ENCODE results near the gene PGLYRP4. TPM values are rescaled to one million over a fixed set of nuclear protein-coding genes. Genes with fewer than 3 reads are reported as not detected.
A peak's percentile ranks its signal among the peaks of the same experiment; 100 is the strongest.

The PGLYRP4 gene
- total RNA-seq, 2 experiments from 2014 or later = not detected

GRCh38 chr1:153359241-153359640 lies 10.6 kb upstream of the PGLYRP4 start:
- CTCF ChIA-PET = no interaction called here
- intact Hi-C loops (cut with micrococcal nuclease) = no loop called here
- no peaks in the 10 kb centered on the region for H3K36me3 Mint-ChIP-seq

GRCh38 chr1:153358691-153358975 lies 10.0 kb upstream of the PGLYRP4 start:
- CTCF ChIA-PET = interaction anchor here (1.1 to 8.2 kb wide), 3 partner anchors 13 to 137 kb away, joined by 3 to 186 read pairs (median 3); no protein-coding TSS in a partner anchor
- intact Hi-C loops (cut with micrococcal nuclease) = no loop called here
- H3K27ac Mint-ChIP-seq = no peak overlapping the region
- H3K36me3 Mint-ChIP-seq = no peaks in the 10 kb centered on the region
- POLR2A ChIA-PET = no interaction called here
- peaks cover 13% of the 10 kb centered on the region for H3K4me1 Mint-ChIP-seq (ENCODE audit: low read depth)
- no peaks in the 10 kb centered on the region for H3K9me3 Mint-ChIP-seq
- no peak for DNase-seq
- no peak overlapping the region for H3K4me3 Mint-ChIP-seq
- peaks cover 3% of the 10 kb centered on the region for H3K27me3 Mint-ChIP-seq

More at GRCh38 chr1:153359241-153359640, 10.6 kb upstream of the PGLYRP4 start:
- H3K4me3 Mint-ChIP-seq = no peak overlapping the region
- DNase-seq = no peak
- no peaks in the 10 kb centered on the region for H3K9me3 Mint-ChIP-seq
- H3K27me3 Mint-ChIP-seq = peaks cover 3% of the 10 kb centered on the region
- no peak overlapping the region for H3K27ac Mint-ChIP-seq
- H3K4me1 Mint-ChIP-seq (ENCODE audit: low read depth) = peaks cover 13% of the 10 kb centered on the region
- POLR2A ChIA-PET = no interaction called here

- no peak within 1 kb of the TSS for H3K4me3 Mint-ChIP-seq
- H3K27me3 Mint-ChIP-seq = no peaks in the 10 kb centered on the region
- H3K4me1 Mint-ChIP-seq (ENCODE audit: low read depth) = peaks cover 13% of the 10 kb centered on the region
- H3K9me3 Mint-ChIP-seq = no peaks in the 10 kb centered on the region
- H3K36me3 Mint-ChIP-seq = no peaks in the 10 kb centered on the region
- no peak for DNase-seq
- ChIA-PET POLR2A (no interaction called here), CTCF (interaction anchor here (1.1 to 8.2 kb wide), 3 partner anchors 12 to 137 kb away, joined by 3 to 186 read pairs (median 3); no protein-coding TSS in a partner anchor)
- H3K27ac Mint-ChIP-seq = no peak within 1 kb of the TSS
- intact Hi-C loops (cut with micrococcal nuclease) = no loop called here
These were observed 9.4 kb upstream of the PGLYRP4 start, which contains the start of gene S100A9 for GRCh38 chr1:153357853-153358690. S100A9 (plus strand) TSS chr1:153357854; CDS start chr1:153358284, 430 bp downstream.

GRCh38 chr1:153357076-153357852 lies 8.6 kb upstream of the PGLYRP4 start:
- no peak overlapping the region for H3K4me3 Mint-ChIP-seq
- H3K27ac Mint-ChIP-seq = no peak overlapping the region
- peaks cover 13% of the 10 kb centered on the region for H3K4me1 Mint-ChIP-seq (ENCODE audit: low read depth)
- CTCF ChIA-PET = interaction anchor here (1.5 to 8.2 kb wide), 2 partner anchors 11 to 138 kb away, joined by 3 to 186 read pairs; no protein-coding TSS in a partner anchor
- no peaks in the 10 kb centered on the region for H3K36me3 Mint-ChIP-seq
- H3K27me3 Mint-ChIP-seq = no peaks in the 10 kb centered on the region
- no peak for DNase-seq
- no peaks in the 10 kb centered on the region for H3K9me3 Mint-ChIP-seq
- intact Hi-C loops (cut with micrococcal nuclease) = no loop called here
- POLR2A ChIA-PET = no interaction called here

- Mint-ChIP-seq H3K4me1 (ENCODE audit: low read depth) (peaks cover 13% of the 10 kb centered on the region), H3K27ac (no peak overlapping the region), H3K27me3 (no peaks in the 10 kb centered on the region), H3K9me3 (no peaks in the 10 kb centered on the region), H3K4me3 (no peak overlapping the region), H3K36me3 (no peaks in the 10 kb centered on the region)
- ChIA-PET POLR2A (no interaction called here), CTCF (interaction anchor here (1.4 to 8.2 kb wide), 2 partner anchors 47 to 139 kb away, joined by 11 to 186 read pairs; no protein-coding TSS in a partner anchor)
- no peak for DNase-seq
- intact Hi-C loops (cut with micrococcal nuclease) = no loop called here
These were observed 7.9 kb upstream of the PGLYRP4 start for GRCh38 chr1:153356392-153357075.

GRCh38 chr1:153355445-153356071 lies 6.9 kb upstream of the PGLYRP4 start:
- Mint-ChIP-seq H3K4me1 (ENCODE audit: low read depth) (peaks cover 13% of the 10 kb centered on the region), H3K27me3 (peaks cover 2% of the 10 kb centered on the region), H3K9me3 (no peaks in the 10 kb centered on the region), H3K27ac (no peak overlapping the region), H3K36me3 (no peaks in the 10 kb centered on the region), H3K4me3 (no peak overlapping the region)
- peak; percentile 61 for DNase-seq
- POLR2A ChIA-PET = no interaction called here
- intact Hi-C loops (cut with micrococcal nuclease) = no loop called here
- CTCF ChIA-PET = interaction anchor here (0.6 to 8.2 kb wide), 10 partner anchors 9 to 155 kb away, joined by 3 to 186 read pairs (median 4); no protein-coding TSS in a partner anchor

GRCh38 chr1:153354515-153355193 lies 6.0 kb upstream of the PGLYRP4 start:
- H3K9me3 Mint-ChIP-seq = no peaks in the 10 kb centered on the region
- H3K27ac Mint-ChIP-seq = no peak overlapping the region
- no peak overlapping the region for H3K4me3 Mint-ChIP-seq
- peaks cover 13% of the 10 kb centered on the region for H3K4me1 Mint-ChIP-seq (ENCODE audit: low read depth)
- peaks cover 4% of the 10 kb centered on the region for H3K27me3 Mint-ChIP-seq
- intact Hi-C loops (cut with micrococcal nuclease) = no loop called here
- POLR2A ChIA-PET = no interaction called here
- no peak for DNase-seq
- H3K36me3 Mint-ChIP-seq = no peaks in the 10 kb centered on the region
- CTCF ChIA-PET = interaction anchor here (0.6 to 8.2 kb wide), 8 partner anchors 9 to 144 kb away, joined by 3 to 186 read pairs (median 8); no protein-coding TSS in a partner anchor

GRCh38 chr1:153353226-153353947 lies 4.7 kb upstream of the PGLYRP4 start:
- POLR2A ChIA-PET = interaction anchor here (0.6 kb wide), 1 partner anchor 144 kb away, joined by 3 read pairs; no protein-coding TSS in a partner anchor

GRCh38 chr1:153352523-153352922 lies 3.9 kb upstream of the PGLYRP4 start:
- intact Hi-C loops (cut with micrococcal nuclease) = loop anchor here (1.0 kb wide), 2 partner anchors 52 to 143 kb away; no protein-coding TSS in a partner anchor
- no peaks in the 10 kb centered on the region for H3K36me3 Mint-ChIP-seq
- CTCF ChIA-PET = interaction anchor here (0.6 to 8.2 kb wide), 23 partner anchors 9 to 220 kb away, joined by 3 to 186 read pairs (median 3); no protein-coding TSS in a partner anchor
- no peaks in the 10 kb centered on the region for H3K9me3 Mint-ChIP-seq
- no peak overlapping the region for H3K27ac Mint-ChIP-seq
- H3K4me1 Mint-ChIP-seq (ENCODE audit: low read depth) = peaks cover 6% of the 10 kb centered on the region
- DNase-seq = peak; percentile 75
- H3K27me3 Mint-ChIP-seq = peaks cover 7% of the 10 kb centered on the region
- POLR2A ChIA-PET = no interaction called here
- no peak overlapping the region for H3K4me3 Mint-ChIP-seq

More at GRCh38 chr1:153353226-153353947, 4.7 kb upstream of the PGLYRP4 start:
- Mint-ChIP-seq H3K9me3 (no peaks in the 10 kb centered on the region), H3K4me1 (ENCODE audit: low read depth) (peaks cover 13% of the 10 kb centered on the region), H3K27ac (no peak overlapping the region), H3K36me3 (no peaks in the 10 kb centered on the region), H3K27me3 (peaks cover 7% of the 10 kb centered on the region), H3K4me3 (no peak overlapping the region)
- intact Hi-C loops (cut with micrococcal nuclease) = no loop called here
- DNase-seq = no peak
- CTCF ChIA-PET = interaction anchor here (0.8 to 8.2 kb wide), 15 partner anchors 8 to 219 kb away, joined by 3 to 186 read pairs (median 3); no protein-coding TSS in a partner anchor

- Mint-ChIP-seq H3K9me3 (no peaks in the 10 kb centered on the region), H3K4me3 (no peak overlapping the region), H3K36me3 (no peaks in the 10 kb centered on the region), H3K27me3 (peaks cover 14% of the 10 kb centered on the region), H3K4me1 (ENCODE audit: low read depth) (peaks cover 13% of the 10 kb centered on the region), H3K27ac (no peak overlapping the region)
- ChIA-PET CTCF (interaction anchor here (1.2 to 8.2 kb wide), 2 partner anchors 119 to 145 kb away, joined by 3 to 186 read pairs; no protein-coding TSS in a partner anchor), POLR2A (no interaction called here)
- no peak for DNase-seq
- intact Hi-C loops (cut with micrococcal nuclease) = no loop called here
These were observed 1.8 kb upstream of the PGLYRP4 start for GRCh38 chr1:153350321-153350957.
